HG02798 (cell line): ENCODE results near the gene KIF4B.
"Not testable (repeated sequence)": the region's sequence is repeated elsewhere in the genome, so short reads cannot be mapped to it uniquely, and the experiment has no call there.

Experiments used
- ATAC-seq: cut with Tn5 transposase; IDR thresholded peaks from one replicate; pipeline ENCODE4 v1.9.1; 2021; ENCODE audit warnings: mild to moderate bottlenecking; ENCODE audit not compliant: unreplicated experiment, poor library complexity

KIF4B gene, protein sequence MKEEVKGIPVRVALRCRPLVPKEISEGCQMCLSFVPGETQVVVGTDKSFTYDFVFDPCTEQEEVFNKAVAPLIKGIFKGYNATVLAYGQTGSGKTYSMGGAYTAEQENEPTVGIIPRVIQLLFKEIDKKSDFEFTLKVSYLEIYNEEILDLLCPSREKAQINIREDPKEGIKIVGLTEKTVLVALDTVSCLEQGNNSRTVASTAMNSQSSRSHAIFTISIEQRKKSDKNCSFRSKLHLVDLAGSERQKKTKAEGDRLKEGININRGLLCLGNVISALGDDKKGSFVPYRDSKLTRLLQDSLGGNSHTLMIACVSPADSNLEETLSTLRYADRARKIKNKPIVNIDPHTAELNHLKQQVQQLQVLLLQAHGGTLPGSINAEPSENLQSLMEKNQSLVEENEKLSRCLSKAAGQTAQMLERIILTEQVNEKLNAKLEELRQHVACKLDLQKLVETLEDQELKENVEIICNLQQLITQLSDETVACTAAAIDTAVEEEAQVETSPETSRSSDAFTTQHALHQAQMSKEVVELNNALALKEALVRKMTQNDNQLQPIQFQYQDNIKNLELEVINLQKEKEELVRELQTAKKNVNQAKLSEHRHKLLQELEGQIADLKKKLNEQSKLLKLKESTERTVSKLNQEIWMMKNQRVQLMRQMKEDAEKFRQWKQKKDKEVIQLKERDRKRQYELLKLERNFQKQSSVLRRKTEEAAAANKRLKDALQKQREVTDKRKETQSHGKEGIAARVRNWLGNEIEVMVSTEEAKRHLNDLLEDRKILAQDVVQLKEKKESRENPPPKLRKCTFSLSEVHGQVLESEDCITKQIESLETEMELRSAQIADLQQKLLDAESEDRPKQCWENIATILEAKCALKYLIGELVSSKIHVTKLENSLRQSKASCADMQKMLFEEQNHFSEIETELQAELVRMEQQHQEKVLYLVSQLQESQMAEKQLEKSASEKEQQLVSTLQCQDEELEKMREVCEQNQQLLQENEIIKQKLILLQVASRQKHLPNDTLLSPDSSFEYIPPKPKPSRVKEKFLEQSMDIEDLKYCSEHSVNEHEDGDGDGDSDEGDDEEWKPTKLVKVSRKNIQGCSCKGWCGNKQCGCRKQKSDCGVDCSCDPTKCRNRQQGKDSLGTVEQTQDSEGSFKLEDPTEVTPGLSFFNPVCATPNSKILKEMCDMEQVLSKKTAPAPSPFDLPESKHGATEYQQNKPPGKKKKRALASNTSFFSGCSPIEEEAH

GRCh38 chr5:155013526-155013925 lies at the start of gene KIF4B:
Gene KIF4B, plus strand, starts transcription at chr5:155013755. Its CDS starts 105 bp downstream, at chr5:155013860.
- ATAC-seq, result no peak

- ATAC-seq, result no peak
These were observed 47.3 kb upstream of the KIF4B start for GRCh38 chr5:154966081-154966841.

DNA sequence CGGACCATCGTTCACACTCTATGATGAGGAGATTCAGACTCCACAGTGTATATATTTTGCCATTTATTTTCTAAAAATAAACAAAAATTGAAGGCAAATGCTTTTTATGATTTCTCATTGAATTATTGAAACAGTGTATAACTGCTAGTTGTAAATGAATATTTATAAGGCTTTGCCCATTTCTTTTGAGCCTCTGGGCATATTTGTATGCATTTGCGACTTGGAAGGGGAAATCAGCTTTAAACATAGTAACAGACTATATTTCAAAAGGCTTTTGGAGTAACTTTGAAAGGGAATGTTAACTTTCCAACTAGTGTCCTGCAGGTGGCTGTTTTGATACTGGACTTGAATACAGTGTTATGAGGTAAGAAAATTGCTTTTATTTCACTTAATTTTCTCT lies 46.7 kb upstream of the KIF4B start:
- no peak for ATAC-seq

DNA sequence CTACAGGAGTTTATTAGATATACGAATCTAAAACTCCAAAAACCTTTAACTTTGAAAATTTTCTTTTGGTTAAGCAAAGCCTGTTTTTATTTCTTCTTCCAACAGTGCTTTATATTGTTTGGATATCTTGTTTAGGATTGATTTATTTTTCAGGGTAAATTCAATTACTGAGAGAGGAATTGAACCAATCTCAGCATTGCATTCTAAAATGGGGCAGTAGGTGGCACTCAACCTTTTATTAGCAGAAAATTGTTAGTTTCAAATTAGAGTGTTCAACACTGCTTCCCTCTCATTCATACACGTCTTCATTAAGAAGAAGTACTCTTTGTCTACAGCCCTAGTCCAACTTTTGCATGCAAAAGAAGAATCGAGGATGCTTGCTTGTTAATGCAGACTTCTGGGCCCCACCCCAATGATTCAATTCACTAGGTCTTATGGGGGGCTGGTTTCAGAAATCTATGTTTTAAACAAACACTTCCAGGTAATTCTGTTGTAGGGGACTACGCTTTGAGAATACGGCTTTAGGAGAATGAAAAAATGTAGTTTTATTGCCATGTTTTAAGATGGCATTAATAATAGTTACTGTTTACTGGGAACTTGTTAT lies 46.0 kb upstream of the KIF4B start:
- ATAC-seq, result no peak

DNA sequence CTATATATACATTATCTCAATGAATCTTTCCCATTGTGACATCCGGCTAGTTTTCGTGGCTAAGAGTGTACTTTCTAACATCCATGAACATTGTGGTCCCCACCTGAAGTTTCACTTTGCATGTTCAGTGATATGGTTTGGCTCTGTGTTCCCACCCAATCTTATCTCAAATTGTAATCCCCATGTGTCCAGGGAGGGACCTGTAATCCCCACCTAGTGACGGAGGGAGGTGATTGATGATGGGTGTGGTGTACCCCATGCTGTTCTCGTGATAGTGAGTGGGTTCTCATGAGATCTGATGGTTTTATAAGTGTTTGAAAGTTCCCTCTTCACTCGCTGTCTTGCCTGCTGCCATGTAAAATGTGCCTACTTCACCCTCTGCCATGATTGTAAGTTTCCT lies 44.6 kb upstream of the KIF4B start:
- ATAC-seq, result no peak

DNA sequence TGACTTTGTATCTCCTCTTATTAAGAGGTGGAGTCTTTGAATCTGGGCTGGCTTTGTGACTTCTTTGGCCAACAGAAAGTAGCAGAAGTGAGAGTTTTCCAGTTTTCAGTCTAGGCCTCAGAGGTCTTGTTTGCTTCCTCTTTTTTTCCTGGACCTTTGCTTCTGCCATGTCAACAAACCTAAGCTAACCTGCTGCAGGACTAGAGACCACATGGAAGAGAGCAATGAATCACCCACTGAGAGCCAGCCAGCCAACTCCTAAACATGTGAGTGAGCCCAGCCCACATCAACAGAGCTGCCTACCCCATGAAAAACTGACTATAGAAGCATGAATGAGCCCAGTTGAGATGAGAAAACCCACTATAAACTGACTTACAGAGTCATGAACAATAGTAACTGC lies 42.8 kb upstream of the KIF4B start:
- ATAC-seq, result no peak

DNA sequence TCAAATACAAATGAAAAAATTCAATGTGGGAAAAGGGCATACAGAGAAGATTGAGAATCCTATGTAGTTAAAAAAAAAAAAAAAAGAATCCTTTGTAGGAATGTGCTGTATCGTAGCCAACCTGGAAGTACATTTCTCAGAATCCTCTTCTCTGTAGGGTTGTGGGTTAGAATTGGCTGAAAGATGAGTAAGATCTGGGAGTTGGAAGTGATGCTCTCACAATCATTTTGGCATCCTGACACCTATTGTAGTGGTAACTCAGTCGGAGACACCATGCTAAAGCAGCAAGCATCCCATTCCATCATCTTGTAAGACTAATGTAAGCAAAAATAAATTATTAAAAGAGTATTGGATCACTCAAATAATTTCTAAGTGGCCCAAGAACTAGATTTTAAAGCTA lies 42.1 kb upstream of the KIF4B start:
- ATAC-seq, result no peak

- no peak for ATAC-seq
These were observed 41.0 kb upstream of the KIF4B start for GRCh38 chr5:154972476-154973080.

DNA sequence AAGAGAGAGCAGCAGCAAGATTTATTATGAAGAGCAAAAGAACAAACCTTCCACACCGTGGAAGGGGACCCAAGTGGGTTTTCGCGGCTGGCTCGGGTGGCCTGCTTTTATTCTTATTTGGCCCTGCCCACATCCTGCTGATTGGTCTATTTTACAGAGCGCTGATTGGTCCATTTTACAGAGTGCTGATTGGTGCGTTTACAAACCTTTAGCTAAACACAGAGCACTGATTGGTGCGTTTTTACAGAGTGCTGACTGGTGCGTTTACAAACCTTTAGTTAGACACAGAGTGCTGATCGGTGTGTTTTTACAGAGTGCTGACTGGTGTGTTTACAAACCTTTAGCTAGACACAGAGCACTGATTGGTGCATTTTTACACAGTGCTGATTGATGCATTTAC lies 37.5 kb upstream of the KIF4B start:
- not testable (repeated sequence) for ATAC-seq

- ATAC-seq, result no peak
These were observed 36.1 kb upstream of the KIF4B start for GRCh38 chr5:154977409-154977808.

DNA sequence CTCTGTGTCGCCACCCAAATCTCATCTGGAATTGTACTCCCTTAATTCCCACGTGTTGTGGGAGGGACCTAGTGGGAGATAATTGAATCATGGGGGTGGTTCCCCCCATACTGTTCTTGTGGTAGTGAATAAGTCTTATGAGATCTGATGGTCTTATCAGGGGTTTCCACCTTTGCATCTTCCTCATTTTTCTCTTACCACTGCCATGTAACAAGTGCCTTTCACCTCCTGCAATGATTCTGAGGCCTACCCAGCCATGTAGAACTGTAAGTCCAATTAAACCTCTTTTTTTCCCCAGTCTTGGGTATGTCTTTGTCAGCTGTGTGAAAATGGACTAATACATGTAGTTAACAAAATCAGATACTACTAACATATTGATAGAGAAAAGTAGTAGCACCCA lies 35.3 kb upstream of the KIF4B start:
- not testable (repeated sequence) for ATAC-seq

DNA sequence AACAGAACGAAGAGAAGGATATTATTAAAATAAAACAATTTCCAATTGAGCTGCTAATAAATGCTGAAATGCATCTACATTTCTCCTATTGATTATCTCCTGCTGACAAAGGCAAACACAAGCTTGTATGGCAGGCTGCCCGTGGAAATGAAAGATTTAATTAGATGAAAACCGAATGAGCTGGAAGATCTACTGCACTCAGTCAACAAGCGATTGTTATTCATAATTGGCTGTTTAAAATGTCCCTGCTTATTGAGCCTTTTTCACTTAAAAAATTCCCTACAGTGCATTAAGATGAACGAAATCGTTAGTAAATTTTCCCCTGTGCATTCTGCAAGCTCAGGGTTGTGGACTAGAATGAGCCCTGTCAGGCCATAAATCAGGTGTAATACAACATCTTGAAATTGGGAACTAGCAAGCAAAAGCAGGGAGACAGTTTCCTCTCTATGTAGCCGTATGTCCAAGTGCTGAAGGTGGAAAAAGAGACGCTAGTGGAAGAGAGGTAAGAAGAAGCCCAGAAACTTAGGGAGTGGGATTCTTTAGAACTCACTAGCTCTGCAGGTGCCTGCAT lies 28.5 kb upstream of the KIF4B start:
- ATAC-seq, result no peak

DNA sequence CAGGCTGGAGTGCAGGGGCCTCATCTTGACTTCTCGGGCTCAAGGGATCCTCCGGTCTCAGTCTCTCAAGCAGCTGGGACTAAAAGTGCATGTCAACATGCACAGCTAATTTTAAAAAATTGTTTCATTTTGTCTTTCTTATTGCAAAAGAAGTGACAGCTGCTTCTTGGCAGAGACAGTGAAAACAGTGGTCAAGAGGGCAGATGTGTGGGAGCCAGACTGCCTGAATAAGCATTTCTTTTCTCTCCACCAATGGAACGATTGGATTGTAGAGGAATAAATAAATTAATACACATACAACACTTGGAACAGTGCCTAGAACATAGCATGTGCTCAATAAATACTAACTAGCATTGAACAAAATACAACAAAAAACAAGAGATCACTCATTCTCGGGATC lies 27.4 kb upstream of the KIF4B start:
- ATAC-seq, result no peak

DNA sequence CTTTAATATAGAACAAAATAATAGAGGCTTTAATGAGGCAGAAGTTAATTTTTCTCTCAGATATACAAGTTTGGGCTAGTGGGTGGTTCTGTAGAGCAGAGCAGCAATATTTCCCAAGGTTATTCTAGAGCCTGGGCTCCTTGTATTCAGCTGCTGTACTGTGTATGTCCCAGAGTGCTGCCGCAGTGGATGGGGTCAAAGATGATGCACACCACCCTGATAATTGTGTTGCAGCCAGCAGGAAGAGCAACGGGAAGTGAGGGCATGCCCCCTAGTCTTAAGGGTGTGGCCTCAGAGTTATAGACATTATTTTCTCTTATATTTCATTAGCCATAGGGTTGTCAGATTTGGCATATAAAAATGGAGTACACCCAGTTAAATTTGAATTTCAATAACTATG lies 23.9 kb upstream of the KIF4B start:
- no peak for ATAC-seq

- ATAC-seq, result no peak
These were observed 20.1 kb upstream of the KIF4B start for GRCh38 chr5:154993461-154993860.

- ATAC-seq, result no peak
These were observed 17.9 kb upstream of the KIF4B start for GRCh38 chr5:154995679-154996078.

DNA sequence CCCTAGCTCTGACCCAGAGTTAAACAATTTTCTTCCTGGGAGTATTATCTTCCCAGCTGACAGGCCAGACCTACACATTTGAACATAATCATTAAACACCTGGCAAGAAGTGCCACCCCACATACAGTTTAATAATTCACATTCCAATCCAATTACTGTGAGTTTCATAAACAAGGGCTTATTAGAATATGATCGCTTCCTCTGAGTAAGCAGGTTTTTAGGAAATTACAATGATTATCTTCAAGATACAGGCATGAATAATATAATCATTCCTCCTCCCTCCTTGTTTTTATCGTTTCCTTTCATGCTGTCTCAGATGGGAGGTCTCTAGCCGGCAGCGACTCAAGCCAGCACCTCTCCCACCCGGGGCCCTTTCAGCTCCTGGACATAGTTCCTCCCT lies 15.8 kb upstream of the KIF4B start:
- ATAC-seq, result no peak

GRCh38 chr5:154999865-155000264 lies 13.7 kb upstream of the KIF4B start:
- no peak for ATAC-seq

GRCh38 chr5:155001523-155001922 lies 12.0 kb upstream of the KIF4B start:
- no peak for ATAC-seq
